NCI-H2081 treated with DMSO at 0.1 percent for 48 hours (cell line): ENCODE measurements around the gene IL17A.
"Not testable (repeated sequence)": the region's sequence is repeated elsewhere in the genome, so short reads cannot be mapped to it uniquely, and the experiment has no call there.

Source experiments
- DNase-seq: peaks from one replicate; lab custom pipeline; 2025; lab: John Stamatoyannopoulos, UW

Gene IL17A

GRCh38 chr6:52164319-52165094 is 21.7 kb upstream of the IL17A start:
- DNase-seq = no peak

DNA sequence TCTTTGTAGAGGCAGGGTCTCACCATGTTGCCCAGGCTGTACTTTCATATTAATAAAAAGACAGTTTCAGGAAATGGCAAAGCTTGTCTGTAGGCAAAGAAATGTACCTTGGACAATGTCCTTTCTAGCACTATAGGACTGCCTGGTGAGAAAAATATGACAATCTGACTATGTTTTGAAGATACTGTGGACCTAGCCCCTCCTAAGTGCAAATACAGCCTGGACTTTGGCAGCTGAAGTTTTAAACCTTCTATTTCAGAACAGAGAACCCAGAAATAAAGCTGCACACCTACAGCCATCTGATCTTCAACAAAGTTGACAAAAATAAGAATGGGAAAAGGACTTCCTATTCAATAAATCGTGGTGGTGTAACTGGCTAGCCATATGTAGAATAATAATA is 18.9 kb upstream of the IL17A start:
- no peak for DNase-seq

- not testable (repeated sequence) for DNase-seq
Observed at GRCh38 chr6:52168351-52168750, 17.8 kb upstream of the IL17A start.

DNA sequence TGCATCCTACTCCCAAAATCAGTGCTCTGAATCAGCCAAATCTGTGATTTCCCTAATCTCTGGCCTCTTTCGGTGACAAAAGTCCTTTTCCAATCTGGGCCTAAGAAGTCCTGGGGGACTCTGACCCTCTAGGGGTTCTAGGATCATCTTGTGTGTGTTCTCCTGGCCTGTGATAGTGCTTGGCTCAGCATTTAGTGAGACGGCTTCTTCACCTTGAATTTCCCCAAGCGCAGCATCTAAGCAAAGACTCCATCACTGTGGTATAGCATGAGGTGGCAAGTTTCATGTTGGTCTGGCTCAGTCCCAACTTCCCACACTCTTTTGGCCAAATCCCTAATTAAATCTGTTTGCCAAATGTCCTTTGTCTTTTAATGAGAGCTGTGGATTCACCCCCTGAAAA is 12.1 kb upstream of the IL17A start:
- no peak for DNase-seq

GRCh38 chr6:52176550-52176949 is 9.6 kb upstream of the IL17A start:
- DNase-seq = no peak

DNA sequence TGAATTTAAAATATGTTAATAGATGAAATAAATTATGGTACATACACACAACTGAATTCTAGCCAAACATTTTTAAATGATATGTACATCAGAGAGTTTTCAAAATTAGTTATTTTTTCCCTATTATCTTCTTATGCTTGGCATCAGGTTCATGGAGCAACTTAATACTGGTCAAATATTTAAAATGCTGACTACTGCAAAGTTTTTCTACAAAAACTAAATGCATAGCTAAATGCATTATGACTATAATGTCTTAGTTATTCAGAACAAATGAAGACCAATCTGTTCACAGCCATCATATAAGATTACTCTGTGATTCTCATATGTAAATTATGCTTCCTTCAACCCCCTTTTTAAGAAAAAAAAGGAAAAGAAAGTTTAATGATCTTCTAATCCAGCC is 8.2 kb upstream of the IL17A start:
- DNase-seq = no peak

DNA sequence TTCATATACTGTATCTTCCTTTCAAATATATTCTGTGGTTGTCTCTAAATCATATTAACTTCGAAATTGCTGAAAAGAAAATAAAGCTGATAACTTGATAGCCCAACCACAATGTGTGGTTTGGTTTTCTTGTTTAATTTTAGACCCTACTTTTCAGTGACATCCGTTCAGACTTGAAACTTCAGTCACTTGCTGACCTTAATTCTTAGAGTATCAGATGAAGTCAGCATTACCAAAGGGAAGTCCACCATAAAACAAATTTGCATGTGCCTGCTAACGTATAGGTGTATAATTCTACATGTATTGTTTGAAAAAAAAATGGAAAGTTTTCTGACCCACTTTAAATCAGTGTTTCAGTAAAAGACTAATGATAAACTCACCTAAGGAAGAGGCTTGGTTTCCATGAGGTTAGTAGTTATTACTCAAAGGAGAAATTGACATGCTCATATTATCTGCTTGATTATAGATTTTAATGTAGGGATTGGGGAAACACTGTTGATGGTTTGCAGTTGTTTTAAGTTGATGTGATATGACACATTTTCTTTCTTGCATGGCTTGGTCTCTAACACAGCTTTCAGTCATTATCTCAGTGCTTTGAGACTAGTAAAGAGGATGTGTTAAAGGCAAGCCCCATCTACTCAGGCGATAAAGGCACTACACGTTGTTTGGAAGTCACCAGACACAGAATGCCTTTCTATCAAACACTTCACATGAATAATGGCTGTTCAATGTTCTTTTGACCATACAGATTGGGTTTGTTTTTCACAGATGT is 5.2 kb upstream of the IL17A start:
- no peak for DNase-seq

- no peak for DNase-seq
Observed at GRCh38 chr6:52183131-52183713, 3.0 kb upstream of the IL17A start.

DNA sequence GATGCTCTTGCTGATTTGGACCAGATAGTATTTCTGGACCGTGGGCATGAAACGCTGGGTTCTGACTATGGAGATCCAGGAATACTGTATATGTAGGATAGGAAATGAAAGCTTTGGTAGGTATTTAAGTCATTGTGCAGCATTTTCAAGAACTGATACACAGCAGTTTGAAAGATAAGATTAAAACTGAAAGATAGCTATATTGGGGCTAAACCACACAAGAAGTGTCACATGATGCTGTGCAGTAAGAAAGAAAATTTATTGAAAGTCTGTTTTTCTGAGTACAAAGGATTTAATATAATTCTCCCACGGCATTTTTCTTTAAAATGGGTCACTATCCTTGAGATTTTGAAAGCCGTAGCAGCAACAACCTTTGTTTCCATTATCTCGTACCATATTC is 305 bp downstream of the IL17A start:
- DNase-seq = no peak

GRCh38 chr6:52187098-52187497 is 923 bp downstream of the IL17A start:
- DNase-seq = no peak

DNA sequence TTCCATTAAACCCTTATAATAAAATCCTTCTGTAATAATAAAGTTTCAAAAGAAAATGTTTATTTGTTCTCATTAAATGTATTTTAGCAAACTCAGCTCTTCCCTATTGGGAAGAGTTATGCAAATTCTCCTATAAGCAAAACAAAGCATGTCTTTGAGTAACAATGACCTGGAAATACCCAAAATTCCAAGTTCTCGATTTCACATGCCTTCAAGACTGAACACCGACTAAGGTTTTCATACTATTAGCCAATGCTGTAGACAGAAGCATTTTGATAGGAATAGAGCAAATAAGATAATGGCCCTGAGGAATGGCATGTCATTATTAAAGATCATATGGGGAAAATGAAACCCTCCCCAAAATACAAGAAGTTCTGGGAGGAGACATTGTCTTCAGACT is 3.8 kb downstream of the IL17A start:
- DNase-seq = no peak

GRCh38 chr6:52190409-52190808 is 4.2 kb downstream of the IL17A start:
- no peak for DNase-seq

GRCh38 chr6:52191824-52192223 is 5.6 kb downstream of the IL17A start:
- DNase-seq = no peak

DNA sequence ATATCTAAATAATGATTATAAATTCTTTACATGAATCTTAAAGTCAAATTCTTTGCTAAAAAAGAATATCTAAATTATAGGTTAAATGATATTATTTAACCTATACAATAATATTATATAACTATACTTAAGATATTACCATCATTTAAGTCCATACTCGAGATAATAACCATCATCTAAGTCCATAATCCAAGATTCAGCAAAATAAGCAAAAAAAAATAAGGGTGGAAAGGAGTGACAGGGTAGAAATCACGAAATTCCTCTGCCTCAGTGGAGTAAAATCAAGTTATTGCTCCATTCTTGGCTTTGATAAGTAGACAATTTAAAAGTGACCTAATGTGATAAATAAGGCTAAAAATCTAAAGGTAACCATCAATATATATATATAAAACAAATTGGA is 9.7 kb downstream of the IL17A start:
- DNase-seq = no peak

DNA sequence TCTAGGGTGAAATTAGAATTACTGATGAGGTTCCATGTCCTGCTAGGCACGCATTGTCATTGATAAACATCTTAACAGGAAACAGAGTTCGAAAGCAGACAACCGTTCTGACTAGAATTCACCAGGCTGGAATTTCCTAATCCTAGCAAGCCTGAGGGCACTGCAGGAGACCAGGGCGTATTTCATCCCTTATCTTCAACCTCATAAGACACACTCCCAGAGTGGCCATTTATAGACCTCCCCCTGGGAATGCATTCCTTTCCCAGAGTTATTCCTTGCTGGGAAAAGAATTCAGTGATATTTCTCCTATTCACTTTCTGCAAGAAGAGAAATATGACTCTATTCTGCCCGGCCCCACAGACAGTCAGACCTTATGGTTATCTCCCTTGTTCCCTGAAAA is 13.9 kb downstream of the IL17A start:
- DNase-seq = not testable (repeated sequence)

GRCh38 chr6:52201046-52201445 is 14.9 kb downstream of the IL17A start:
- no peak for DNase-seq

DNA sequence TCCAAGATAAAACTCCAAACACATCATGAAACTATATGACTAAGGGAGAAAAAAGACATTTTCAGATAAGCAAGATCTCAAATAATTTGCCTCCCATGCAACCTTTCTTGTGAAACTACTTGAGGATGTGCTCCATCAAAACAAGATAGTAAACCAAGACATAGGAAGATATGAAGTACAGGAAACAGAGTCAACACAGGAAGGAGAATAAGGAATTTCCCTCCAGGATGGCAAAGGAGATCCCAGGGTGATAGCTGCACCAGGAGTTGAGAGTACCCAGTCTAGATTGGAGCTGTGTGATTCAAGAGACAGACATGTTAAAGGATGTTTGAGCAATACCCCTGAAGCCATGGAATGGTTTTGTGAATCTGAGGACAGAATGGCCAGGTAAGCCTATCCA is 15.3 kb downstream of the IL17A start:
- no peak for DNase-seq

GRCh38 chr6:52207066-52207465 is 20.9 kb downstream of the IL17A start:
- DNase-seq = no peak

DNA sequence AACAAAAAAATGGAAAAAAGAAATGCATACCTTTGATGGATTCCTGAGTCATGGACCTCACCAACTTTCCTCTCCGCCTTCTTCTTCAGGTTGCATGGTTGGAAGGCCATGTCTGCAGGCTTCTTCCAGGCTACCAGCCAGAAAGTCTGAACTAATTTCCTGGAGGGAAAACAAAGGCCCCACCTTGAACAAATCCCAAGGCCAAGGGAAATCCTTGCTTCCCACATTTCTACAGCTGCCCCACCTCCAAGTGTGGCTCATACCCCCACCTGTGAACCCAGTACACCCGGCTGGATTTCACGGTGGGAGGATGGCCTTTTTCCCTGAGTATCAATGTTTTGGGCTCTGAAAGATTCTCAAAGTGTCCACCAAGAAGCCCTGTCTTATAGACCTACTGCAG is 22.4 kb downstream of the IL17A start:
- no peak for DNase-seq

GRCh38 chr6:52209770-52210169 is 23.6 kb downstream of the IL17A start:
- no peak for DNase-seq

- DNase-seq = no peak
Observed at GRCh38 chr6:52210227-52210626, 24.1 kb downstream of the IL17A start.

DNA sequence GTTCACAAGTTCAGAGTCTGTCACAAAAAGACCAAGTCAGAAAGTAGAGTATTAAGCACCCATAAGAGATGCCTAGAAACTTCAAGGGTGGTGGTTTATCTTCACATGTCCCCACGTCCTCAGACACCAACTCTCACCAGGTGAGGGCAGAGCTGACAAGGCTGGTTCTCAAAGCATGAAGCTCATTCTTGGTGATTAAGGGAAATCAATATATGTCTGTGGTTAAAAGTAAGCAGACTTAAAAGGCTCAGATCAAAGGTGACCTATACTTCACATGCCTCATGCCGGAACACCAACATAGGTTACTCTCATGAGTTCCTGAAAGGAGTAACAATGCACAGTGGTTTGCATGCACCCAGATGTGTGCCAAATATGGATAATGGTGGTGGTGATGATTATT is 27.0 kb downstream of the IL17A start:
- DNase-seq = no peak

DNA sequence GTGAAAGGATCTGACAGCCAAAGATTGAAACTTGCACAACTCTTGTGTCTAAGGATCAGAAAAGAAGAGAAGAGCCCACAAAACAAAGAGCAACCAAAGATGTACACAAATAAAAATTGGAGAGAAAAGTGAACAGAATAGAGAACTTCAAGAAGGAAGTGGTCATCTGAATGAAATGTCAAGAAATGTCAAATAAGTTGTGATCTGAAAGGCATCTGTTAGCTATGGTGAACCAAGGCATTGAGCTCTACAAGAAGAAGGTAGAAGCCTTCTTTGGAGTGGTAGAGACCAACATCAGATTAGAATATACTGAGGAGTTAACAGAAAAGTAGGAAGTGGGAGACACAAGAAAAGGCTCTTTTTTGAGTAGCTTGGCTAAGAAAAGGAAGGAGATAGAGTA is 29.6 kb downstream of the IL17A start:
- DNase-seq = no peak
